K562 (cell line): Measurements from ENCODE around the gene GALNT7. TPM values are rescaled to one million over a fixed set of nuclear protein-coding genes. Genes with fewer than 3 reads are reported as not detected.

Experiments used
- CCAR2 ChIP-seq: fragments of 200-400 bp; formaldehyde crosslinking; IDR thresholded peaks from 2 replicates; pipeline ENCODE4 v1.6.1; 2017; ENCODE audit warnings: mild to moderate bottlenecking, low read depth, low read length
- CEBPB ChIP-seq: fragments of 450-650 bp; IDR thresholded peaks from 2 replicates; pipeline ENCODE4 v1.6.1; 2016; ENCODE audit warnings: missing genetic modification characterization, missing compliant biosample characterization
- CGGBP1 ChIP-seq: fragments of 250-450 bp; sonication (Bioruptor Pico); IDR thresholded peaks from 2 replicates; pipeline ENCODE4 v1.9.0; 2021; ENCODE audit warnings: mild to moderate bottlenecking
- ELK3 ChIP-seq: fragments of 450-650 bp; formaldehyde crosslinking; IDR thresholded peaks from 2 replicates; pipeline ENCODE4 v1.4.0; 2020; ENCODE audit warnings: mild to moderate bottlenecking
- HDAC3 ChIP-seq: fragments of 450-650 bp; IDR thresholded peaks from 2 replicates; pipeline ENCODE4 v1.6.1; 2018; ENCODE audit warnings: borderline replicate concordance, mild to moderate bottlenecking, moderate library complexity; ENCODE audit not compliant: partially characterized antibody
- ID3 ChIP-seq, 2 experiments: fragments of 250-450 bp in 1 of 2; fragments of 450-650 bp in 1 of 2; sonication (Bioruptor Pico) in 1 of 2; IDR thresholded peaks; 2 replicates each; pipeline versions ENCODE4 v1.6.1 to v1.8.0; 2016 to 2021; ENCODE audit warnings: mild to moderate bottlenecking in 2 of 2, moderate library complexity in 2 of 2, missing compliant biosample characterization in 1 of 2, missing genetic modification characterization in 1 of 2
- NCOR1 ChIP-seq: fragments of 450-650 bp; IDR thresholded peaks from 2 replicates; pipeline ENCODE4 v1.6.1; 2016; ENCODE audit warnings: mild to moderate bottlenecking, moderate library complexity
- PRMT5 ChIP-seq: sonication (generic); formaldehyde crosslinking; IDR thresholded peaks from 2 replicates; pipeline ENCODE4 v1.5.0; 2020; ENCODE audit warnings: missing genetic modification reagents
- SAP30 ChIP-seq: fragments of 200-600 bp; sonication (generic); IDR thresholded peaks from 2 replicates; pipeline ENCODE4 v1.6.1; 2012; ENCODE audit warnings: borderline replicate concordance, low read depth, mild to moderate bottlenecking, moderate library complexity, low read length, control low read depth, inconsistent platforms; ENCODE audit not compliant: insufficient read depth, poor library complexity, severe bottlenecking
- U2AF1 ChIP-seq: fragments of 200-400 bp; formaldehyde crosslinking; optimal IDR thresholded peaks from 2 replicates; pipeline ENCODE3; 2017; ENCODE audit warnings: mild to moderate bottlenecking, low read depth, low read length, moderate library complexity
- ZNF431 ChIP-seq: sonication (generic); formaldehyde crosslinking; IDR thresholded peaks from 2 replicates; pipeline ENCODE4 v1.8.0; 2022; ENCODE audit warnings: mild to moderate bottlenecking, missing genetic modification reagents
- polyA plus RNA-seq, 8 experiments: library from polyadenylated mRNA; depleted of rRNA in 4 of 8; stranded (reverse) in 5 of 8; unstranded in 3 of 8; fragments of >200 nt; fragmentation: Nextera tagmentation in 2 of 8; fragmentation: Illumina TruSeq in 1 of 8; extraction: Ambion mirVana in 2 of 8; extraction: Trizol in 1 of 8; gene quantifications; 2 replicates each; pipeline versions ENCODE4 v1.2.1 to v1.2.3, GENCODE V29; 2011 to 2014; ENCODE audit warnings: inconsistent platforms in 1 of 8, missing spikeins in 1 of 8
- total RNA-seq, 7 experiments: library from RNA; depleted of rRNA in 6 of 7; stranded (reverse); fragments of >200 nt in 6 of 7; fragmentation: Illumina TruSeq in 2 of 7; extraction: Trizol in 2 of 7; gene quantifications; 2 replicates each; pipeline versions ENCODE4 v1.2.1 to v1.2.3, GENCODE V29; 2011 to 2021; ENCODE audit warnings: low replicate concordance in 1 of 7

Gene GALNT7
- total and polyA plus RNA-seq, 9 of the 15 experiments (the other 6 are each of a cell fraction or from before 2014, with no cell fraction given), result 16.7 to 38.7 (median 31.1) TPM

- no peak for TF ChIP-seq CGGBP1
- TF ChIP-seq CCAR2, result no peak
- TF ChIP-seq CEBPB (tag), result peak; percentile 42
- no peak for TF ChIP-seq U2AF1
- TF ChIP-seq NCOR1, result no peak
- no peak for TF ChIP-seq ID3 (CRISPR knock-in tag; IDR thresholded peaks at IDR 0.05)
- TF ChIP-seq ID3 (tag; IDR thresholded peaks at IDR 0.05), result no peak
- TF ChIP-seq SAP30, result no peak
- no peak for TF ChIP-seq HDAC3
- TF ChIP-seq ELK3, result no peak
- no peak for TF ChIP-seq ZNF431 (CRISPR knock-in tag)
- TF ChIP-seq PRMT5 (CRISPR knock-in tag), result no peak
- TF ChIP-seq, all 486 proteins: peak for 2
Measured at GRCh38 chr4:173319696-173320095, 151.1 kb downstream of the GALNT7 start (continued).
